GM18907 (cell line): ENCODE measurements around the gene ZNF565.
"Not testable (repeated sequence)": the region's sequence is repeated elsewhere in the genome, so short reads cannot be mapped to it uniquely, and the experiment has no call there.

ENCODE experiments used
- ATAC-seq: cut with Tn5 transposase; IDR thresholded peaks from one replicate; pipeline ENCODE4 v1.9.1; 2021; ENCODE audit warnings: mild to moderate bottlenecking, moderate library complexity; ENCODE audit not compliant: unreplicated experiment

ZNF565 gene

GRCh38 chr19:36214386-36215275 is at the start of gene ZNF565, which contains the start of gene ZNF146:
ZNF565 (minus strand) TSS chr19:36214665; CDS start chr19:36201985, 12,680 bp downstream.
ZNF146 (plus strand) TSS chr19:36215106; CDS start chr19:36236441, 21,335 bp downstream.
- ATAC-seq: peak; percentile 92

- ATAC-seq: no peak
These were observed 44.7 kb upstream of the ZNF565 start for GRCh38 chr19:36259211-36259610.

DNA sequence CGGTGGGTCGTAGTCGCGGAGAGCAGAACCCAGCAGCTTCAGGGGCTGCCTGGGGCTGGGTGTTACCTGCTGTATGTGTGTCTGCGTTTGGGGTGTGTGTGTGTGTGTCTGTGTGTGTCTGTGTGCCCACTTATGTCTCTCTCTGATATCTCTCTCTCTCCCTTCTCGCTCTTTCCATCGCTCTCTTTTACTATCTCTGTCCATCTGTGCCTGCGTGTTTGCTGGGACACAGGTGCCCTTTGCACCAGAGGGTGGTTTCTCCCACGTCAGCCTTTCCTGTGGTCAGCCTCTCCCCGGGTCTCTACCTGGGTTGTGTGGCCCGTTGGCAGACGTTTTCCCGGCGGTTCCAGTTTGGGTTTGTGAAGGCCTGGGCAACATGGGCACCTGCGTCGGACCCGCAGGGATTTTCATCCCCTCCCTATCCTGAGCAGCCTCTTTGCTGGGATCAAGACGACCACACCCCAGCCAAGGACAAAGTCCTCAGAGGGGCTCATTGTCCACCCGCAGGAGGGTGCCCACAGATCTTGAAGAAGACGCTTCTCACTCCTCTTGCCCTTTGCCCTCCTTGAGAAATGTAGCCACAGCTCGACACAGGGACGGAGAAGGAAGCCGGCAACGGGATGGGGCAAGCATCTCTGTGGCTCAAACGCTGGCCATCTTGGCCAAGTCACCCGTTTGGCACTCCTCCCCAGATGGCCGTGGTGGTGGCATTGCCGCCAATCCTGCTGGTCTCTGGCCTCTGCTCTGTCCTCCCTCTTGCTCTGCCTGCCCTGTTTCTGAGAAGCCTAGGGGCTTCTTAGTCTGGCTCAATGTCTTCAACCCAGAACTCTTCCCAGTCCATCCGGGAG is 43.8 kb upstream of the ZNF565 start:
- no peak for ATAC-seq

GRCh38 chr19:36257520-36257876 is 43.0 kb upstream of the ZNF565 start:
- ATAC-seq: no peak

DNA sequence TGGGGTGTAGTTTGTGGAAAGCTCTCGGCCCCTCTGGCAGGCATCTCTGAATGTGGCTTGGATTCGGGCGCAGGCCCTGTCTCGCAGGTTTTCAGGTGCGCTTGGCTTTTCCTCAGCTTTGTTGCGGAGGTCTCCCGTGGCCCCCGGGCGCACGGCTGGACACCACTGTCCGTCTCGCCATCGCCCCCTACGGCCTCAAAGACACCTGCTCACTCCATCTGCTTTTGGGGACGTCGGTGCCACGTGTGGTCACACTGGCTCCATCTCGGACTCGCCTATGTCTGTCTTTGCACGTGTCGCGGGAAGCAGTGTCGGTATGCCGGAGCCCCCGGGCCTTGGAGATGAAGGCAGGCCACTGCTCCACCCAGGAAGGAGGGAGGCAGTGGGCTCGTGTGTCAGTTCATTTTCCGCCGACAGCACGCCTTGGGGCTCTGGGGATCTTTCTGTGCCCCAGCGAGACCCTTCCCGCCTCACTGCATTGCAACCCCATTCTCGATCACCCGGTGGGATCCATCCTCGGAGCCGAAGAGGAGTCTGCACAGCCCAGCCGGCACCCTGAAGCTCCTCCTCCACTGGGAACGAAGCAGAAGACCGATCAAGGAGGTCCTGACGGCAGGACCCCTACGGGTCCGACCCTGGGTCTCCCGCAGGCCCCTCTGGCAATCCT is 42.5 kb upstream of the ZNF565 start:
- ATAC-seq: no peak

DNA sequence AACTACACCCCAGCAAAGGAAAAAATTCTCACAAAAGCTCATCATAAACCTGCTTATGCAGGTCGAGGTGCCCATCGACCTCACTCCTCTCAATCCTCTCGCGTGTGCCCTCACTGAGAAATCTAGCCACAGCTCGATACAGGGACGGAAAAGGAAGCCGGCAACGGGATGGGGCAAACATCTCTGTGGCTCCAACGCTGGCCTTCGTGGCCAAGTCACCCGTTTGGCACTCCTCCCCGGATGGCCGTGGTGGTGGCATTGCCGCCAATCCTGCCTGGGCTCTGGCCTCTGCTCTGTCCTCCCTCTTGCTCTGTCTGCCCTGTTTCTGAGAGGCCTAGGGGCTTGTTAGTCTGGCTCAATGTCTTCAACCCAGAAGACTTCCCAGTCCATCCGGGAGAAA is 41.6 kb upstream of the ZNF565 start:
- no peak for ATAC-seq

GRCh38 chr19:36255316-36255715 is 40.9 kb upstream of the ZNF565 start:
- no peak for ATAC-seq

DNA sequence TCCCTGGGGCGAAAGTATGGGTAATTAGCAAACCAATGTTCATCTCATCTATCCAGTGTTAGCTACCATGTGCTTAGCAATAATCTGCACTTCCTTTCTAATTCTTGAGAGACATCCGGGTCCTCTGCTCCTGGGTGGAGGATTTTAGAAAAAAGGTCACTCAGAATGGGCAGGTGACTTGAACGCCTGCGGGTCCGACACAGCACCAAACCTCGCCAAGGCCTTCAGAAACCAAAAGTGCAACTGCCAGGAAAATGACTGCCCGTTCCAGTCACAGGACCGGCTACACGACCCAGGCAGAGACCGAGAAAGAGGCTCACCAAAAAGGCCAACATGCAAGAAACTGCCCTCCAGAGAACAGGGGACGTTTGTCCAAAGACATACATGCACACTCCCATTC is 40.4 kb upstream of the ZNF565 start:
- ATAC-seq: no peak

DNA sequence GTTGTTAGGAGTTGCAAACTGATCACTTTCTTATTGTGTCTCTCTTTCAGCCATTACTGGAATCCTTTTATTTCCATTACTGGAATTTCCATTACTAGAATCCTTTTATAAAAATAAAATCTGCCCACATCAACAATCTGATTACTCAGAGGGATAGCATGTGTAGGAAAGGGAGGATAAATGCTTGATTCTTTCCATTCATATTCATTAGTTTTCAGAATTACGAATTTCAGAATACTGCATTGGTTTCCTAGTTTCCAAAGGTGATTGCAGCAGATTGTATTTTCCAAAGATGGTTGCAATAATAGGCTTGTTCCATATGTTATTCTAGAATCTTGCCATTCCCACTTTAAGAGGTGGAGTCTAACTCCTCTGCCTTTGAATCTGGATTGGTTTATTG is 37.6 kb upstream of the ZNF565 start:
- ATAC-seq: no peak

DNA sequence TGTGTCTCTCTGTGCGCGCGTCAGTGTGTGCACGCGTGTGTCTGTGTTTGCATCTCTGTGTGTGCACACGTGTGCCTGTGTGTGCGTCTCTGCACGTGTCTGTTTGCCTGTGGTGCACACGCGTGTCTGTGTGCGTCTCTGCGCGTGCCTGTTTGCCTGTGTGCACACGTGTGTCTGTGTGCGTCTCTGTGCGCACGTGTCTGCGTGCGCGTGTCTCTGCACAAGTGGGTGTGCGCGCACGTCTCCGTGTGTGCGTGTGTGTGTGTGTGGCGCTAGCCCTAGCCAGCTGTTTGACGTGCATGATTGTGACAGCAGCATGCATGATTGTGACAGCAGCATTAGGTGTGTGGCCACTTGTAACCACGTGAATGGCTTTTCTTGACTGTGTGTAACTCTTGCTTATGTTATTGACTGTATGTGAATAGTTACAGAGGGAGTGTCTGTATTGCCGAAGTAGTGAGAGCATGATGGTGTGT is 31.6 kb upstream of the ZNF565 start:
- ATAC-seq: no peak

DNA sequence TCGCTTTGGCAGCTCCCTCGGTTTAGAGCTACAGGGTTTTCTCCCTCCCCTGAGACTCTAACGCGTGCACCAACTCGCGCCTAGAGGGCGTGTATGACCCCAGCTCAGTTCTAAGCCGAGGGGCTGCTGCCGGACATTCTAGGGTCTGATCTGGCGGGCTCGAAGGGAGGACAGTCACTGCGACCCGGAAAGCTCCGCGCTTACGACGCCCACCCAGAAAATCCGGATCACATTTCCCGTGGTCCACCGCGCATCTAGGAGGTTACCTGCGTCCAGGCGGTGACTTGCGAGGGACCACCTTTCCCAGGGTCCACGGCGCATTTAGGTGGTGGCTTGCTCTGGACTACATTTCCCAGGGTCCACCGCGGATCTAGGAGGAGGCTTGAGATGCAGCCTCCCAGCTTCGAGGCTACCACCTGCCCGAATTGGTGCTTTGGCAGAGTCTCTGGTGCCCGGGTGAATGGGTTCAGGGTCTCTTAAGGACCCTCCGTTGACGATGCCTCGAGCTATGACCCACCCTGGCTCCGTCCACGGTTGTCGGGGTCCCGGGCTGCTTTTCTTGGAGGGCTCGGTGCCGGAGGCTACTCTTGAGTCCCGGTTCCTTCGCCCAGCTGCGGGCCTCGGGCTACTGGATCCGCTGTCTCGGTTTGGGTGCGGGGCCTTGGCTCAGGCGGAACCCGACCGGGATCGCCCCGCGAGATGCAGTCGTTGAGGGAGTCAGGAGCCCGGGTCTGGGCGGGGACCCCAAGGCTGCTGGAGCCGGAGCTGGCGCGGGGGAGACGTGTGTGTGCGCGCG is 30.9 kb upstream of the ZNF565 start:
- ATAC-seq: no peak

DNA sequence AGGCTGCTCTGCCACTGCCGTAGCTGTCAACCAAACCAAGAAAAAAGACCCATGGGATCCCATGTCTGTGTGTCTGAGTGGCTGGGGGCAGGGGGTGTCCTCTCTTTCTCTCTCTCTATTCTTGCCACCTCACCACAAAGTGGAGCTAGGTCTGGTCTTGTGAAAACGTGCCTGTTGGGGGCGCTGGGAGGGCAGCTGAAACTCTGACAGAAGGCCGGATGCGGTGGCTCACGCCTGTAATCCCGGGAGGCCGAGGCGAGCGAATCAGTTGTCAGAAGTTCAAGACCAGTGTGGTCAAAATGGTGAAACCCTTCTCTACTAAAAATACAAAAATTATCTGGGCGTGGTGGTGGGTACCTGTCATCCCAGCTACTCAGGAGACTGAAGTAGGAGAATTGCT is 29.6 kb upstream of the ZNF565 start:
- no peak for ATAC-seq

DNA sequence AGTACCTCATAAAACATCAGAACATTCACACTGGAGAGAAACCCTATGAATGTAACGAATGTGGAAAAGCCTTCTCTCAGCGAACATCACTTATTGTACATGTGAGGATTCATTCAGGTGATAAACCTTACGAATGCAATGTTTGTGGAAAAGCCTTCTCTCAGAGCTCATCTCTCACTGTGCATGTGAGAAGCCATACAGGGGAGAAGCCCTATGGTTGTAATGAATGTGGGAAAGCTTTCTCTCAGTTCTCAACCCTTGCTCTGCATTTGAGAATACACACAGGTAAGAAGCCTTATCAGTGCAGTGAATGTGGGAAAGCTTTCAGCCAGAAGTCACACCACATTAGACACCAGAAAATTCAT is 22.5 kb upstream of the ZNF565 start:
- ATAC-seq: no peak

DNA sequence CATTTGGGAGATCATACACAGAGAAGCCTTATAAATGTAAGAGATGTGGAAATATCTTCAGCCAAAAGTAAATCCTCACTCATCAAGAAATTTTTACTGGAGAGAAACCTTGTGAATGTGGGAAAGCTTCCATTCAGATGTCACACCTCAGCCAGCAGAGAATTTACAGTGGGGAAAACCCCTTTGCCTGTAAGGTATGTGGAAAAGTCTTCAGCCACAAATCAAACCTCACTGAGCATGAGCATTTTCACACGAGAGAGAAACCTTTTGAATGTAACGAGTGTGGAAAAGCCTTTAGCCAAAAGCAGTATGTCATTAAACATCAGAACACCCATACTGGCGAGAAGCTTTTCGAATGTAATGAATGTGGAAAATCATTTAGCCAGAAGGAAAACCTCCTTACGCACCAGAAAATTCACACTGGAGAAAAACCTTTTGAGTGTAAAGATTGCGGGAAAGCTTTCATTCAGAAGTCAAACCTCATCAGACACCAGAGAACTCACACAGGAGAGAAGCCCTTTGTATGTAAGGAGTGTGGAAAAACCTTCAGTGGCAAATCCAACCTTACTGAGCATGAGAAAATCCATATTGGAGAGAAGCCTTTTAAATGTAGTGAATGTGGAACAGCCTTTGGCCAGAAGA is 22.0 kb upstream of the ZNF565 start:
- ATAC-seq: no peak

DNA sequence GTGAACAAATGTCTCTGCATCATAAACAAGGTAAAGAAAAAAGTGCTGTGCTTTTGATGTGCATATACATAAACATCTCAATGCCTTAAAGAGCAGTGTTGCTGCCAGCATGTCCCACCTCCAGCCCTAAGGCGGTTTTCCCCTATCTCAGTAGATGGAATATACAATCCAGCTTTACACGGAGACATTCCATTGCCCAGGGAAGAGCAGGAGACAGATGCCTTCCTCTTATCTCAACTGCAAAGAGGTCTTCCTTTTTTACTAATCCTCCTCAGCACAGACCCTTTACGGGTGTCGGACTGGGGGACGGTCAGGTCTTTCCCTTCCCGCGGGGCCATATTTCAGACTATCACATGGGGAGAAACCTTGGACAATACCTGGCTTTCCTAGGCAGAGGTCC is 19.2 kb upstream of the ZNF565 start:
- ATAC-seq: not testable (repeated sequence)

- ATAC-seq: no peak
These were observed 10.9 kb upstream of the ZNF565 start for GRCh38 chr19:36225219-36225892.

DNA sequence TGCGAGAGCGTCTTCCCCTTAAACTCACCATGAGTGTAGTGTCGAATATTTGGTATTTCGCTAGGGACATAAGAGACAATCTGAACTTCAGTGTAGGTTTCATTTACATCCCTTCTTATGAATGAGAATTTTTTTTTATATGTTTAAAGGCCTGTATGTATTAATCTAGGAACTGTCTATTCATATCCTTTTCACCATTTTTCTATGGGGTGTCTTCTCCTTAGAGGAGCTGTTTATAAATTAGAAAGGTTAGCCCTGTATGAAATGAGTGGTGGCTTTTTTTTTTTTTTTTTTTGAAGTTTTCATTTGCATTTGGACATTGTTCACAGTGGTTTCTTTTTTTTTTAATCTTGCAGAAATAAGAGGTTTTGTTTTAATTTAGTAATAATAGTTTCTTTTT is 8.0 kb upstream of the ZNF565 start:
- ATAC-seq: no peak

- no peak for ATAC-seq
These were observed 7.0 kb upstream of the ZNF565 start for GRCh38 chr19:36221474-36221873.
